CD1c-positive myeloid dendritic cell (primary cell): Measurements from ENCODE around the gene GNAS-AS1.

Source experiments
- DNase-seq: peaks from one replicate; pipeline ENCODE4 v3.0.0-alpha.2; 2016; ENCODE audit errors: extremely low spot score

The GNAS-AS1 gene

GRCh38 chr20:58850693-58851174 is at the start of gene GNAS-AS1:
GNAS-AS1 (minus strand) TSS chr20:58850902.
- DNase-seq: peak; percentile 37

- no peak for DNase-seq
These were observed 49.7 kb upstream of the GNAS-AS1 start for GRCh38 chr20:58900397-58900796.

- DNase-seq: no peak
These were observed 48.8 kb upstream of the GNAS-AS1 start for GRCh38 chr20:58899512-58899911.

- DNase-seq: no peak
These were observed 48.1 kb upstream of the GNAS-AS1 start for GRCh38 chr20:58898629-58899408.

- DNase-seq: peak; percentile 66
These were observed 46.8 kb upstream of the GNAS-AS1 start for GRCh38 chr20:58897488-58897887.

GRCh38 chr20:58896820-58897219 is 46.1 kb upstream of the GNAS-AS1 start:
- DNase-seq: no peak

- no peak for DNase-seq
These were observed 44.9 kb upstream of the GNAS-AS1 start for GRCh38 chr20:58895448-58896180.

GRCh38 chr20:58894652-58895447 is 44.1 kb upstream of the GNAS-AS1 start:
- no peak for DNase-seq

GRCh38 chr20:58893355-58894120 is 42.8 kb upstream of the GNAS-AS1 start:
- DNase-seq: peak; percentile 67

GRCh38 chr20:58892932-58893224 is 42.2 kb upstream of the GNAS-AS1 start:
- no peak for DNase-seq

GRCh38 chr20:58892141-58892931 is 41.6 kb upstream of the GNAS-AS1 start:
- peak; percentile 51 for DNase-seq

- DNase-seq: no peak
These were observed 41.0 kb upstream of the GNAS-AS1 start for GRCh38 chr20:58891718-58892140.

GRCh38 chr20:58891086-58891717 is 40.5 kb upstream of the GNAS-AS1 start:
- DNase-seq: peak; percentile 74

- peak; percentile 73 for DNase-seq
These were observed 39.9 kb upstream of the GNAS-AS1 start for GRCh38 chr20:58890518-58891085.

GRCh38 chr20:58889798-58890517 is 39.3 kb upstream of the GNAS-AS1 start:
- DNase-seq: no peak

- DNase-seq: no peak
These were observed 38.6 kb upstream of the GNAS-AS1 start for GRCh38 chr20:58889334-58889760.

- DNase-seq: peak; percentile 87
These were observed 38.0 kb upstream of the GNAS-AS1 start for GRCh38 chr20:58888521-58889333.

GRCh38 chr20:58888103-58888502 is 37.4 kb upstream of the GNAS-AS1 start:
- DNase-seq: no peak
